MCF 10A (cell line): Measurements from ENCODE around the gene FGFR3. TPM values are rescaled to one million over a fixed set of nuclear protein-coding genes. Genes with fewer than 3 reads are reported as not detected.

Experiments used
- BruUV-seq: library from RNA; stranded (reverse); fragments of 400-500 nt; replicated peaks from 2 replicates; lab custom pipeline; 2021; lab: Mats Ljungman, UMichigan
- CTCF ChIA-PET: fragments of 300-600 bp; sonication (Branson Sonifier 250); formaldehyde crosslinking; extraction: SDS; loops from one replicate; lab custom pipeline; 2021; ENCODE audit warnings: antibody characterized with exemption, inconsistent platforms; lab: Yijun Ruan, JAX
- POLR2A ChIA-PET: fragments of 300-600, 350-650 bp; sonication (Branson Sonifier 250); formaldehyde crosslinking; extraction: SDS; loops from one replicate; lab custom pipeline; 2020; ENCODE audit warnings: antibody characterized with exemption, inconsistent platforms; lab: Yijun Ruan, JAX
- DNase-seq: peaks from one replicate; pipeline ENCODE4 v3.0.0-alpha.2; 2018; ENCODE audit not compliant: unreplicated experiment
- H3K27ac Mint-ChIP-seq: one replicate; pipeline ENCODE4 v1.8.0; 2022; ENCODE audit warnings: mild to moderate bottlenecking, low read depth, mixed read lengths; ENCODE audit not compliant: unreplicated experiment
- H3K27me3 Mint-ChIP-seq: one replicate; pipeline ENCODE4 v1.8.0; 2022; ENCODE audit warnings: mixed read lengths; ENCODE audit not compliant: insufficient read depth, unreplicated experiment
- H3K36me3 Mint-ChIP-seq: one replicate; pipeline ENCODE4 v1.8.0; 2022; ENCODE audit warnings: mild to moderate bottlenecking, moderate library complexity, mixed read lengths; ENCODE audit not compliant: insufficient read depth, unreplicated experiment
- H3K4me1 Mint-ChIP-seq: one replicate; pipeline ENCODE4 v1.8.0; 2022; ENCODE audit warnings: mixed read lengths; ENCODE audit not compliant: insufficient read depth, unreplicated experiment
- H3K4me3 Mint-ChIP-seq: one replicate; pipeline ENCODE4 v1.8.0; 2022; ENCODE audit warnings: mild to moderate bottlenecking, moderate library complexity, mixed read lengths; ENCODE audit not compliant: unreplicated experiment
- H3K9me3 Mint-ChIP-seq: one replicate; pipeline ENCODE4 v1.8.0; 2022; ENCODE audit warnings: mixed read lengths; ENCODE audit not compliant: unreplicated experiment
- intact Hi-C: fragments of 100-400 bp; cut with micrococcal nuclease; formaldehyde crosslinking; loops from 2 replicates; pipeline ENCODE4 v1.14.1; 2022
- total RNA-seq: library from RNA; stranded (reverse); gene quantifications from 2 replicates; pipeline ENCODE4 v1.2.3, GENCODE V29; 2022
- TF ChIP-seq, protein P1 (sequence below): fragments of 200-600 bp; IDR thresholded peaks from one replicate; pipeline ENCODE4 v1.8.0; 2022; ENCODE audit warnings: antibody characterized with exemption, mild to moderate bottlenecking; ENCODE audit not compliant: unreplicated experiment

The FGFR3 gene
- total RNA-seq, 1 experiment from 2014 or later: 6.5 TPM

DNA sequence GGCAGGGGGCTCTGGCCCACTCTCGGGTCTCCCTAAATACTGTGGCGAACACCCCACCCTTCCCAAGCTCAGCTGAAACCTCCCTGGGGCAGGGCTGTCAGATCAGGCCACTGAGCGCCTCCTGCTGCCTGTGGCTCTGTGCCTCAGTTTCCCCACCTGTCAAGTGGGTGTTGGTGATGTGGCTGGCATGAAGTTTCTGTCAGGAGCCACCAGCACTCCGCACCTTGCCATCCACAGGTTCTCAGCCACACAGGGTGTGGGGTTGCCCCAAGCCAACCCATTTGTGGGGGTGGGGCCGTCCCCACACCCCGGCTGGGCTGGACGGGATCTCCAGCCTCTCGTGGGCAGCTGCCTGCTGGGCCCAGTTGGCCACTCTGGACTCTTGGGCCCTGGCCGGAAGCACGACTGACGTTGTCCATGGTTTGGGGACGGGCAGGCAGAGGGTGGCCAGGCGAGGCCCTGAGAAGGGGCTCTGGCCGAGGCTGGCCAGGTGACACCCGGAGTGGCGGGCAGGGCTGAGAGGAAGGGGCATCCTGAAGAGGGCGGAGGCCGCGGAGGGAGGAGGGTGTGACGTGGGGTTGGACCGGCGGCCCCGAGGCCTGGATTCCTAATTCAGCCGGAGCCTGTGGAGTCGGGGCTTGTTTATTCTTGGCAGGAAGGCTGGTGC lies 5.5 kb upstream of the FGFR3 start:
- Mint-ChIP-seq H3K27me3 (no peaks in the 10 kb centered on the region), H3K4me1 (peaks cover 9% of the 10 kb centered on the region), H3K4me3 (no peak overlapping the region), H3K27ac (no peak overlapping the region), H3K9me3 (no peaks in the 10 kb centered on the region), H3K36me3 (peaks cover 4% of the 10 kb centered on the region)
- DNase-seq: no peak
- POLR2A ChIA-PET: no interaction called here
- TF ChIP-seq, protein P1, sequence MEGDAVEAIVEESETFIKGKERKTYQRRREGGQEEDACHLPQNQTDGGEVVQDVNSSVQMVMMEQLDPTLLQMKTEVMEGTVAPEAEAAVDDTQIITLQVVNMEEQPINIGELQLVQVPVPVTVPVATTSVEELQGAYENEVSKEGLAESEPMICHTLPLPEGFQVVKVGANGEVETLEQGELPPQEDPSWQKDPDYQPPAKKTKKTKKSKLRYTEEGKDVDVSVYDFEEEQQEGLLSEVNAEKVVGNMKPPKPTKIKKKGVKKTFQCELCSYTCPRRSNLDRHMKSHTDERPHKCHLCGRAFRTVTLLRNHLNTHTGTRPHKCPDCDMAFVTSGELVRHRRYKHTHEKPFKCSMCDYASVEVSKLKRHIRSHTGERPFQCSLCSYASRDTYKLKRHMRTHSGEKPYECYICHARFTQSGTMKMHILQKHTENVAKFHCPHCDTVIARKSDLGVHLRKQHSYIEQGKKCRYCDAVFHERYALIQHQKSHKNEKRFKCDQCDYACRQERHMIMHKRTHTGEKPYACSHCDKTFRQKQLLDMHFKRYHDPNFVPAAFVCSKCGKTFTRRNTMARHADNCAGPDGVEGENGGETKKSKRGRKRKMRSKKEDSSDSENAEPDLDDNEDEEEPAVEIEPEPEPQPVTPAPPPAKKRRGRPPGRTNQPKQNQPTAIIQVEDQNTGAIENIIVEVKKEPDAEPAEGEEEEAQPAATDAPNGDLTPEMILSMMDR: no peak
- intact Hi-C loops: no loop called here
- BruUV-seq: no TSS peak
- CTCF ChIA-PET: no interaction called here

DNA sequence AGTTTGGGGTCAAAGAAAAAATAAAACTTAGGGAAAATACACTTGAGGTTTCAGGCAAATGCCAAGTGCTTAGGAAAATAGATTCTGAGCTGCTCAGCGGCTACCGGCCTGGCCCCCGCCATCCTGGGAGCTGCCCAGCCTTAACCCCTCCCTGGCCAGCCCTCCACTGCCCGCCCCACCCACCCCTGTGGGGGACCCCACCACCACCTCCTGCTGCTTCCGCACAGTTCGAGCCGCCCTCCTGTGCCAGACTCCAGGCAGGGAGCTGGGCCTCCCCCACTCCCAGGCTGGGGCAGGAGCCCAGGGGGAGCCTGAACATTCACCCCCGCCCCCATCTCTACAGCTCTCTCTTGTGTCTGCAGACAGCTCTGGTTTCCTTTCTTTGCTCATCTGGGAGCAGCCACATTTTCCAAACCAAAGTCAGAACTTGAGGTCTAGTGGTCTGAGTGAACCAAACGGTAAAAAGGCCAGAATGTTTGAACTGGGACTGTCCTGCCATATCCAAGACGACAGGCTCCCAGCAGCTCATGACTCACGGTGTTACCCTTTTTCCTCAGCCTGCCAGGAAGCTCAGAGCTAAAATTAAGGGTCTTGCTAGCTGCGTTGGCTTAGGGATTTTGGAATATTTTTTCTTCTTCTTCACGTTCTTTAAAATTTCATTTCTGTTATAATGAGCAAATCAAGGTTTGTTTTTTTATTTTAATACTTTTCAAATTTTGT lies 4.7 kb upstream of the FGFR3 start:
- TF ChIP-seq, protein P1: no peak
- no peak for DNase-seq
- Mint-ChIP-seq H3K4me3 (no peak overlapping the region), H3K27me3 (no peaks in the 10 kb centered on the region), H3K4me1 (peaks cover 9% of the 10 kb centered on the region), H3K36me3 (peaks cover 4% of the 10 kb centered on the region), H3K27ac (no peak overlapping the region), H3K9me3 (no peaks in the 10 kb centered on the region)
- BruUV-seq: no TSS peak
- intact Hi-C loops: no loop called here
- ChIA-PET POLR2A (interaction anchor here (0.5 to 1.2 kb wide), 6 partner anchors 30 to 442 kb away, joined by 3 to 5 read pairs (median 3); partner anchors contain the start of gene UVSSA), CTCF (interaction anchor here (1.1 to 1.9 kb wide), 6 partner anchors 21 to 122 kb away, joined by 3 to 8 read pairs (median 6); no protein-coding TSS in a partner anchor)

DNA sequence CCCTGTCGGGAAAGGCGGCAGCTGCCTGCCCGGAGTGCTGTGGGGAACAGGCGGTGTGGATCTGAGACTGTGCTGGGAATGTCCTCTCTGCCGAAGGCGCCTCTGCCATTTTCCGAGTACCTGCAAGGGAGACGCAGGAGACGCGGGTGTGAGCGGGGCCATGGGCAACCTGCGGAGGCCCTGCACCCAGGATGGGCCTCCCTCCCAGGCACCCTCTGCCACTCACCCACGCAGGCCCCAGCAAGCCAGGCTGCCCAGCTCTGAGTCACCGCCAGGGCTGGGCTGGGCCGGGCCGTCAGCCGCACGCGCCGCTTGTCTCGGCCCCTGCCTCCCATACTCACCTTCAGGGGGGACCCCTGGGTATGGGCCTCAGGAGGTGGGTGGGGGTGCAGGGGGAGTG lies 3.5 kb upstream of the FGFR3 start:
- TF ChIP-seq, protein P1: no peak
- H3K4me3 Mint-ChIP-seq: no peak overlapping the region
- H3K4me1 Mint-ChIP-seq: peaks cover 9% of the 10 kb centered on the region
- ChIA-PET POLR2A (interaction anchor here (0.6 to 1.6 kb wide), 5 partner anchors 12 to 77 kb away, joined by 3 to 22 read pairs (median 4); partner anchors contain the start of gene SLBP), CTCF (interaction anchor here (0.6 to 1.9 kb wide), 8 partner anchors 38 to 746 kb away, joined by 3 to 8 read pairs (median 4); no protein-coding TSS in a partner anchor)
- H3K9me3 Mint-ChIP-seq: no peaks in the 10 kb centered on the region
- no peaks in the 10 kb centered on the region for H3K27me3 Mint-ChIP-seq
- H3K36me3 Mint-ChIP-seq: peaks cover 4% of the 10 kb centered on the region
- DNase-seq: peak; percentile 74
- H3K27ac Mint-ChIP-seq: no peak overlapping the region
- intact Hi-C loops: no loop called here
- no TSS peak for BruUV-seq

DNA sequence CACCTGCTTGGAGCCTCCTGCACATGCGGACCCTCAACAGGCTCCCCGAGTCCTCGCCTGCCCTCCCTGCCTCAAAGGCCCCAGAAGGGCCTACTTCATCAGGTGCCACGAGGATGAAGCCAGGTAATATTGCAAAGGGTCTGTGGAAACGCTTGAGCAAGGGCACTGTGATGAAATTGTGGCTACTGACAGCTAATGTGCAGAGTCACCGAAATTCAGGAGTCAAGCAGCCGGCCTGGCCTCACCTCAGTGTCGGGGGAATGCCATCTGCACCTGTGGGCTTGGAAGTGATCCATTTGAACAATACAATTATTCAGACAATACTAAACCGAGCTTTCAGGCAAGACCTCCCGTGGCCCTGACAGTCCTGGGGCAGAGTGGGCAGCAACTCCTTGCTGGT lies 3.1 kb upstream of the FGFR3 start:
- peaks cover 9% of the 10 kb centered on the region for H3K4me1 Mint-ChIP-seq
- peak; percentile 61 for DNase-seq

More for the DNA sequence above, 3.1 kb upstream of the FGFR3 start:
- H3K9me3 Mint-ChIP-seq: no peaks in the 10 kb centered on the region
- H3K27ac Mint-ChIP-seq: no peak overlapping the region
- H3K4me3 Mint-ChIP-seq: no peak overlapping the region
- TF ChIP-seq, protein P1: no peak
- ChIA-PET CTCF (interaction anchor here (0.7 to 1.9 kb wide), 5 partner anchors 19 to 747 kb away, joined by 3 to 8 read pairs (median 3); no protein-coding TSS in a partner anchor), POLR2A (interaction anchor here (1.0 to 1.6 kb wide), 4 partner anchors 12 to 78 kb away, joined by 3 to 22 read pairs (median 4); partner anchors contain the start of gene SLBP)
- H3K27me3 Mint-ChIP-seq: no peaks in the 10 kb centered on the region
- BruUV-seq: no TSS peak
- H3K36me3 Mint-ChIP-seq: peaks cover 4% of the 10 kb centered on the region
- intact Hi-C loops: loop anchor here (5.0 kb wide), 1 partner anchor 43 kb away; no protein-coding TSS in a partner anchor
